Osteocyte (in vitro differentiated cells): ENCODE data around the gene GPBP1. TPM values are rescaled to one million over a fixed set of nuclear protein-coding genes. Genes with fewer than 3 reads are reported as not detected.

Experiments used
- DNase-seq: peaks from one replicate; pipeline ENCODE4 v3.0.0; 2021; ENCODE audit warnings: mixed read lengths; ENCODE audit not compliant: unreplicated experiment; ENCODE audit errors: extremely low spot score
- H3K27ac Mint-ChIP-seq: one replicate; pipeline ENCODE4 v1.8.0; 2021; ENCODE audit warnings: mild to moderate bottlenecking, mixed read lengths; ENCODE audit not compliant: unreplicated experiment
- H3K27me3 Mint-ChIP-seq: one replicate; pipeline ENCODE4 v1.8.0; 2021; ENCODE audit warnings: mixed read lengths; ENCODE audit not compliant: unreplicated experiment
- H3K36me3 Mint-ChIP-seq: one replicate; pipeline ENCODE4 v1.8.0; 2021; ENCODE audit warnings: mixed read lengths; ENCODE audit not compliant: unreplicated experiment
- H3K4me1 Mint-ChIP-seq: one replicate; pipeline ENCODE4 v1.8.0; 2021; ENCODE audit warnings: mixed read lengths; ENCODE audit not compliant: unreplicated experiment
- H3K4me3 Mint-ChIP-seq: one replicate; pipeline ENCODE4 v1.8.0; 2021; ENCODE audit warnings: mild to moderate bottlenecking, moderate library complexity, mixed read lengths; ENCODE audit not compliant: unreplicated experiment
- H3K9me3 Mint-ChIP-seq: one replicate; pipeline ENCODE4 v1.8.0; 2021; ENCODE audit warnings: mixed read lengths; ENCODE audit not compliant: unreplicated experiment
- total RNA-seq: library from RNA; stranded (reverse); gene quantifications from 2 replicates; pipeline ENCODE4 v1.2.1, GENCODE V29; 2021
- TF ChIP-seq, protein P1 (sequence below): fragments of 200-600 bp; sonication (generic); IDR thresholded peaks from 2 replicates; pipeline ENCODE4 v1.5.0; 2021; ENCODE audit warnings: antibody characterized with exemption, mild to moderate bottlenecking, moderate library complexity

GPBP1 gene
- total RNA-seq, 1 donor from 2014 or later, result 58.4 TPM

- Mint-ChIP-seq H3K4me1 (no peaks in the 10 kb centered on the region), H3K9me3 (no peaks in the 10 kb centered on the region), H3K4me3 (no peak overlapping the region), H3K27me3 (no peaks in the 10 kb centered on the region), H3K27ac (no peak overlapping the region), H3K36me3 (peaks cover 53% of the 10 kb centered on the region)
- DNase-seq, result no peak
- TF ChIP-seq, protein P1, sequence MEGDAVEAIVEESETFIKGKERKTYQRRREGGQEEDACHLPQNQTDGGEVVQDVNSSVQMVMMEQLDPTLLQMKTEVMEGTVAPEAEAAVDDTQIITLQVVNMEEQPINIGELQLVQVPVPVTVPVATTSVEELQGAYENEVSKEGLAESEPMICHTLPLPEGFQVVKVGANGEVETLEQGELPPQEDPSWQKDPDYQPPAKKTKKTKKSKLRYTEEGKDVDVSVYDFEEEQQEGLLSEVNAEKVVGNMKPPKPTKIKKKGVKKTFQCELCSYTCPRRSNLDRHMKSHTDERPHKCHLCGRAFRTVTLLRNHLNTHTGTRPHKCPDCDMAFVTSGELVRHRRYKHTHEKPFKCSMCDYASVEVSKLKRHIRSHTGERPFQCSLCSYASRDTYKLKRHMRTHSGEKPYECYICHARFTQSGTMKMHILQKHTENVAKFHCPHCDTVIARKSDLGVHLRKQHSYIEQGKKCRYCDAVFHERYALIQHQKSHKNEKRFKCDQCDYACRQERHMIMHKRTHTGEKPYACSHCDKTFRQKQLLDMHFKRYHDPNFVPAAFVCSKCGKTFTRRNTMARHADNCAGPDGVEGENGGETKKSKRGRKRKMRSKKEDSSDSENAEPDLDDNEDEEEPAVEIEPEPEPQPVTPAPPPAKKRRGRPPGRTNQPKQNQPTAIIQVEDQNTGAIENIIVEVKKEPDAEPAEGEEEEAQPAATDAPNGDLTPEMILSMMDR, result no peak
Observed at GRCh38 chr5:57232293-57233033, 58.6 kb downstream of the GPBP1 start.

GRCh38 chr5:57243286-57244137 is 69.7 kb downstream of the GPBP1 start:
- TF ChIP-seq, protein P1, result no peak
- Mint-ChIP-seq H3K27ac (no peak overlapping the region), H3K4me3 (no peak overlapping the region), H3K27me3 (no peaks in the 10 kb centered on the region), H3K36me3 (peaks cover 25% of the 10 kb centered on the region), H3K9me3 (no peaks in the 10 kb centered on the region), H3K4me1 (no peaks in the 10 kb centered on the region)
- no peak for DNase-seq

- Mint-ChIP-seq H3K4me1 (no peaks in the 10 kb centered on the region), H3K36me3 (peaks cover 27% of the 10 kb centered on the region), H3K4me3 (no peak overlapping the region), H3K9me3 (no peaks in the 10 kb centered on the region), H3K27me3 (no peaks in the 10 kb centered on the region), H3K27ac (no peak overlapping the region)
- TF ChIP-seq, protein P1, result no peak
- no peak for DNase-seq
Observed at GRCh38 chr5:57244331-57244730, 70.5 kb downstream of the GPBP1 start.

DNA sequence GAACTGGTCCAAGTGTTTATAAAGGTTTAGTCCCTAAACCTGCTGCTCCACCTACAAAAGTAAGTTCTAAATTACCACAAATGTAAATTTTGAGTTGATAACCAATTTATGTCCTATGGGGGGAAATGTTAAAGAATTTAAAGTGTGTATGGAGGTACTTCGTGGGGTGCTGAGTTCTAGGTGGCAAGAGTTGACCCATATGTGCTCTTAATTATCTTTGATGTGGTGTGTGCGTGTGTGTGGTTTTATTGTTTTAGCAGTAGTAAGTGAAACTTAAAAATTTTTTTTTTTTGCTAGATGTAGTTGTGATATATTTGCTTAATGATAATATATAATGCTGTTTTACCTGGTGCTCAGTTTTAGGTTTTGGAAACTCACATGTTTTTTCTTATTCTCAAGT is 72.6 kb downstream of the GPBP1 start:
- DNase-seq, result no peak
- Mint-ChIP-seq H3K36me3 (peaks cover 35% of the 10 kb centered on the region), H3K27ac (no peak overlapping the region), H3K4me3 (no peak overlapping the region), H3K27me3 (no peaks in the 10 kb centered on the region), H3K4me1 (no peaks in the 10 kb centered on the region), H3K9me3 (no peaks in the 10 kb centered on the region)
- TF ChIP-seq, protein P1, result no peak

GRCh38 chr5:57247765-57248164 is 73.9 kb downstream of the GPBP1 start:
- Mint-ChIP-seq H3K4me3 (no peak overlapping the region), H3K9me3 (no peaks in the 10 kb centered on the region), H3K4me1 (no peaks in the 10 kb centered on the region), H3K27me3 (no peaks in the 10 kb centered on the region), H3K36me3 (peaks cover 39% of the 10 kb centered on the region), H3K27ac (no peak overlapping the region)
- no peak for DNase-seq
- TF ChIP-seq, protein P1, result no peak
